ENCODE results near the gene TWF1.

The TWF1 gene

DNA sequence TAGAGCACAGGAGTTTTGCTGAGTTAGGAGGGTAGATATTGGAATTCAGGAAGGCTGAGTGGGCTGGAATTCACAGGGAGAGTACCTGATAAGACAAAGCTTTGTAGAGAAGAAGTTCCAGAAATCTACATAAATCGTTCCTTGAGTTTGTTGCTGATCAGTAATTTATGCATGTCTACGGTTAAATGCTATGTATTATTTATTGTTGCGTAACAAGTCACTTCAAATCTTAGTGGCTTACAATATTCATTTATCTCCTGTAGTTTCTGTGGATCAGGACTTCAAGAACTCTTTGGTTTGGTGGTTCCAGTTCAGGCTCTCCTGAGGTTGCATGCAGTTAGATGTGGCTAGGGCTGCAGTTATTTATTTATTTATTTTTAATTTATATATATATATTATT is 55.3 kb downstream of the TWF1 start:
- TF ChIP-seq, protein P1, sequence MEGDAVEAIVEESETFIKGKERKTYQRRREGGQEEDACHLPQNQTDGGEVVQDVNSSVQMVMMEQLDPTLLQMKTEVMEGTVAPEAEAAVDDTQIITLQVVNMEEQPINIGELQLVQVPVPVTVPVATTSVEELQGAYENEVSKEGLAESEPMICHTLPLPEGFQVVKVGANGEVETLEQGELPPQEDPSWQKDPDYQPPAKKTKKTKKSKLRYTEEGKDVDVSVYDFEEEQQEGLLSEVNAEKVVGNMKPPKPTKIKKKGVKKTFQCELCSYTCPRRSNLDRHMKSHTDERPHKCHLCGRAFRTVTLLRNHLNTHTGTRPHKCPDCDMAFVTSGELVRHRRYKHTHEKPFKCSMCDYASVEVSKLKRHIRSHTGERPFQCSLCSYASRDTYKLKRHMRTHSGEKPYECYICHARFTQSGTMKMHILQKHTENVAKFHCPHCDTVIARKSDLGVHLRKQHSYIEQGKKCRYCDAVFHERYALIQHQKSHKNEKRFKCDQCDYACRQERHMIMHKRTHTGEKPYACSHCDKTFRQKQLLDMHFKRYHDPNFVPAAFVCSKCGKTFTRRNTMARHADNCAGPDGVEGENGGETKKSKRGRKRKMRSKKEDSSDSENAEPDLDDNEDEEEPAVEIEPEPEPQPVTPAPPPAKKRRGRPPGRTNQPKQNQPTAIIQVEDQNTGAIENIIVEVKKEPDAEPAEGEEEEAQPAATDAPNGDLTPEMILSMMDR (conservative IDR thresholded peaks at IDR 0.05), result no peak
- H3K27ac ChIP-seq, result no peak overlapping the region

DNA sequence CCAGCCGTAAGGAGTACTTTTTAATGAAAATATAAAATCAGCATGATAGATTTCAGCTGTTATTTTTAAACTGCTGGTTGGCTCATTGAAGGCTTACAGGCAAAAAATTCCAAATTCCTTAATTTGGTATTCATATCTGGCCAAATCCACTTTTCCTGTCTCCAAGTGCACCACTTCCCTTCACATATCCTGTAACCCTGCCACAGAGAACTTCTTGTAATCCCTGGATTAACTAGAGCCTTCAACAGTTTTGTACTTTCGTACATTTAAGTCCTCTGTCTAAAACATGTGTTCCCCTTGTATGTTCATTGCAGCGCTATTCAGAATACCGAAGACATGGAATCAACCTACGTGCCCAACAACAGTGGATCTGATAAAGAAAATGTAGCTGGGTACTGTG is 57.1 kb downstream of the TWF1 start:
- H3K27ac ChIP-seq, result no peak overlapping the region
- TF ChIP-seq, protein P1 (conservative IDR thresholded peaks at IDR 0.05), result no peak

GRCh38 chr12:43744826-43745225 is 61.3 kb downstream of the TWF1 start:
- TF ChIP-seq, protein P1 (conservative IDR thresholded peaks at IDR 0.05), result no peak
- H3K27ac ChIP-seq, result no peak overlapping the region

All from VCaP (cell line).